Smooth muscle cell (in vitro differentiated cells): Measurements from ENCODE around the gene MPPED2. TPM values are rescaled to one million over a fixed set of nuclear protein-coding genes. Genes with fewer than 3 reads are reported as not detected.

Experiments
- DNase-seq: peaks from one replicate; lab custom pipeline; 2025; ENCODE audit not compliant: unreplicated experiment; lab: John Stamatoyannopoulos, UW
- H2AFZ ChIP-seq: fragments of 200-600 bp; sonication (generic); 2 replicates; pipeline ENCODE4 v1.6.0; 2016; ENCODE audit warnings: antibody characterized with exemption, low read depth, mild to moderate bottlenecking
- H3F3A ChIP-seq: fragments of 200-600 bp; sonication (generic); 2 replicates; pipeline ENCODE4 v1.6.0; 2017; ENCODE audit warnings: antibody characterized with exemption, low read depth
- H3K27ac ChIP-seq: fragments of 200-600 bp; sonication (generic); 2 replicates; pipeline ENCODE4 v1.5.1; 2016; ENCODE audit warnings: low read depth, mild to moderate bottlenecking
- H3K27me3 ChIP-seq: fragments of 200-600 bp; sonication (generic); 2 replicates; pipeline ENCODE4 v1.6.1; 2016; ENCODE audit warnings: low read depth, mild to moderate bottlenecking
- H3K36me3 ChIP-seq: fragments of 200-600 bp; sonication (generic); 2 replicates; pipeline ENCODE4 v1.5.1; 2016; ENCODE audit warnings: low read depth
- H3K4me1 ChIP-seq: fragments of 200-600 bp; sonication (generic); 2 replicates; pipeline ENCODE4 v1.5.1; 2016; ENCODE audit warnings: low read depth
- H3K4me2 ChIP-seq: fragments of 200-600 bp; sonication (generic); 2 replicates; pipeline ENCODE4 v1.6.0; 2016; ENCODE audit warnings: mild to moderate bottlenecking
- H3K4me3 ChIP-seq: fragments of 200-600 bp; sonication (generic); 2 replicates; pipeline ENCODE4 v1.5.1; 2016; ENCODE audit warnings: mild to moderate bottlenecking
- H3K79me2 ChIP-seq: fragments of 200-600 bp; sonication (generic); 2 replicates; pipeline ENCODE4 v1.6.0; 2016; ENCODE audit warnings: low read depth, mild to moderate bottlenecking
- H3K9ac ChIP-seq: fragments of 200-600 bp; sonication (generic); 2 replicates; pipeline ENCODE4 v1.6.0; 2016; ENCODE audit warnings: low read depth
- H3K9me3 ChIP-seq: fragments of 200-600 bp; sonication (generic); replicated peaks from 2 replicates; pipeline ENCODE4 v1.5.1; 2016; ENCODE audit warnings: low read depth
- H4K20me1 ChIP-seq: fragments of 200-600 bp; sonication (generic); 2 replicates; pipeline ENCODE4 v1.6.0; 2016; ENCODE audit warnings: low read depth
- WGBS: methylation state at CpG from one replicate; pipeline ENCODE4 v1.1.7; 2016; ENCODE audit warnings: low lambda C conversion rate; 5-methylcytosine and 5-hydroxymethylcytosine counted together
- polyA plus RNA-seq: library from polyadenylated mRNA; unstranded; fragments of >200 nt; fragmentation: Nextera tagmentation; extraction: Ambion mirVana; gene quantifications from 2 replicates; pipeline ENCODE4 v1.2.1, GENCODE V29; 2016
- total RNA-seq: library from RNA; depleted of rRNA; stranded (reverse); fragments of >200 nt; gene quantifications from 2 replicates; pipeline ENCODE4 v1.2.3, GENCODE V29; 2014
- TF ChIP-seq, protein P1 (sequence below): fragments of 200-600 bp; sonication (generic); IDR thresholded peaks from 2 replicates; pipeline ENCODE4 v1.5.1; 2017; ENCODE audit warnings: borderline replicate concordance, mild to moderate bottlenecking, antibody characterized with exemption; ENCODE audit not compliant: insufficient read depth, poor library complexity, severe bottlenecking

MPPED2 gene
- total and polyA plus RNA-seq, 2 experiments from 2014 or later = 0.82 to 1.4 TPM

DNA sequence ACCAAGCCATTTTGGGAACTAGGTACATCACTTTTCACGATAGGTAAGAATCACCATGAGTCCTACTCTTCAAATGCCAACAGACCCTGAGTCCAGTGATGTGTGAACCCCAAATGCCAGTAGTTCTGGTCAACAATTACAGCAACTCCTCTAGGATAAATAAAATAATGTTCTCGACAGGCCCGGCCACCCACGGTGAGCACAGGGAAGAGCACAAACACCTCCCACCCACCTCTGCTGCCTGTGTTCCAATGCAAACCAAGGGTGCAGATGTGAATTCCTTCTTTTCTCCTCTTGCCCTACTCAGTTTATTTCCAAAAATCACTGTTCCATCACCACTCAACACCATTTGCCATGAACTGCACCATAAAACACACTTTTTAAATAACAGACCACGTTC is 33.3 kb downstream of the MPPED2 start:
- TF ChIP-seq, protein P1, sequence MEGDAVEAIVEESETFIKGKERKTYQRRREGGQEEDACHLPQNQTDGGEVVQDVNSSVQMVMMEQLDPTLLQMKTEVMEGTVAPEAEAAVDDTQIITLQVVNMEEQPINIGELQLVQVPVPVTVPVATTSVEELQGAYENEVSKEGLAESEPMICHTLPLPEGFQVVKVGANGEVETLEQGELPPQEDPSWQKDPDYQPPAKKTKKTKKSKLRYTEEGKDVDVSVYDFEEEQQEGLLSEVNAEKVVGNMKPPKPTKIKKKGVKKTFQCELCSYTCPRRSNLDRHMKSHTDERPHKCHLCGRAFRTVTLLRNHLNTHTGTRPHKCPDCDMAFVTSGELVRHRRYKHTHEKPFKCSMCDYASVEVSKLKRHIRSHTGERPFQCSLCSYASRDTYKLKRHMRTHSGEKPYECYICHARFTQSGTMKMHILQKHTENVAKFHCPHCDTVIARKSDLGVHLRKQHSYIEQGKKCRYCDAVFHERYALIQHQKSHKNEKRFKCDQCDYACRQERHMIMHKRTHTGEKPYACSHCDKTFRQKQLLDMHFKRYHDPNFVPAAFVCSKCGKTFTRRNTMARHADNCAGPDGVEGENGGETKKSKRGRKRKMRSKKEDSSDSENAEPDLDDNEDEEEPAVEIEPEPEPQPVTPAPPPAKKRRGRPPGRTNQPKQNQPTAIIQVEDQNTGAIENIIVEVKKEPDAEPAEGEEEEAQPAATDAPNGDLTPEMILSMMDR = no peak
- no peak overlapping the region for H2AFZ ChIP-seq
- no peaks in the 10 kb centered on the region for H3F3A ChIP-seq
- WGBS = 86% methylated on average over 5 of the region's 5 CpGs
- H3K36me3 ChIP-seq = no peaks in the 10 kb centered on the region
- H3K27me3 ChIP-seq = no peaks in the 10 kb centered on the region
- H3K9ac ChIP-seq = no peak overlapping the region
- H3K79me2 ChIP-seq = no peaks in the 10 kb centered on the region
- no peak for DNase-seq
- H3K9me3 ChIP-seq = no peaks in the 10 kb centered on the region
- no peak overlapping the region for H3K27ac ChIP-seq
- no peak overlapping the region for H3K4me2 ChIP-seq
- H3K4me1 ChIP-seq = no peaks in the 10 kb centered on the region
- H4K20me1 ChIP-seq = no peaks in the 10 kb centered on the region
- H3K4me3 ChIP-seq = no peak overlapping the region

DNA sequence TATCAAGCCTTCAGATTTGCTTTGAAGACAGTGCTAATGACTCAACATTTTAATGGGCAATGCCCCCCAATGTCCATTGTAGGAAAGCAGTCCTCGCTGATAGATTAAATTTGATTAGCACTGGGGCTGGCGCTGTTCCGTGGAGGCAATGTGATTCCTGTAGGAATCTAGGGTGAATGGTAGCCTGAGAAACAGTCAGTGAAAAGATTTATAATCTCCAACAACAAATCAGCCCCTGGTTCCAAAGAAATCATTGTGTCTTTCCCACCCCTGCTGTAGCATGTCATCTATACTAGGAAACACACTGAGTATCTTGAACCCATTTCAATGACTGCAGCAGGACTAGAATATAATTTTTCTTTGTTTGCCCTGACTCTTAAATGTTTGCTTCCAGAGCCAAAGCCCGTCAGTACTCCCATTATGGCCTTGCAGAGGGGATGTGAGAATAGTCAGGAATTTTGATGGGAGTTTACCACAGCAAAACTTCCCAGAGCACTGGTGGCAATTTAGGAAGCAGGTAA is 36.1 kb downstream of the MPPED2 start:
- no peak overlapping the region for H2AFZ ChIP-seq
- TF ChIP-seq, protein P1 = no peak
- H3K4me2 ChIP-seq = no peak overlapping the region
- no peak overlapping the region for H3K4me3 ChIP-seq
- no peaks in the 10 kb centered on the region for H3K27me3 ChIP-seq
- no peak overlapping the region for H3K9ac ChIP-seq
- no peaks in the 10 kb centered on the region for H3K4me1 ChIP-seq
- H3K79me2 ChIP-seq = no peaks in the 10 kb centered on the region
- H3K9me3 ChIP-seq = no peaks in the 10 kb centered on the region
- H4K20me1 ChIP-seq = no peaks in the 10 kb centered on the region
- H3K27ac ChIP-seq = no peak overlapping the region
- H3K36me3 ChIP-seq = no peaks in the 10 kb centered on the region
- H3F3A ChIP-seq = no peaks in the 10 kb centered on the region
- DNase-seq = no peak
- WGBS = 73% methylated on average over 4 of the region's 4 CpGs

DNA sequence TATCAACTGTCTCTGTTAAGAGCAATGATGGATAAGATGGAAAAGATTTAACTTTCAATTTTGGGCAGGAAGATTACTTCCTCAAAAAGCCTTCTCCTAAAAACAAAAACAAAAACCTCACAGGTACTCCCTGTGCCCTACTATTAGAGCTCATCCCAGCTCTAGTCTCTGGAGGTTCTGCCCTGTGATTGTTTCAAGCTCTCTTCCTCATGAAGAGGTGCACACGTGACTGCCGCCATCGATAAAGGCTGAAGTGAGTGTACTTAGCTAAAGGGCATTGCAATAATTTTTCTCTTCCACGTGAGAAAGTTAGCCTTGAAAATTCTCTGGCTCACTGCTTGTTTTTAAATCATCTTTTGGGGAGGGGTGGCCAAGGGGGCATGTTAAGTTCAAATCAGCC is 36.6 kb downstream of the MPPED2 start:
- Histone ChIP-seq H3F3A (no peaks in the 10 kb centered on the region), H2AFZ (no peak overlapping the region), H3K4me3 (no peak overlapping the region), H3K4me1 (no peaks in the 10 kb centered on the region), H3K27ac (no peak overlapping the region), H4K20me1 (no peaks in the 10 kb centered on the region), H3K27me3 (no peaks in the 10 kb centered on the region), H3K79me2 (no peaks in the 10 kb centered on the region), H3K9ac (no peak overlapping the region), H3K4me2 (no peak overlapping the region), H3K36me3 (no peaks in the 10 kb centered on the region), H3K9me3 (no peaks in the 10 kb centered on the region)
- WGBS = 66% methylated on average over 4 of the region's 4 CpGs
- TF ChIP-seq, protein P1 = no peak
- DNase-seq = no peak

DNA sequence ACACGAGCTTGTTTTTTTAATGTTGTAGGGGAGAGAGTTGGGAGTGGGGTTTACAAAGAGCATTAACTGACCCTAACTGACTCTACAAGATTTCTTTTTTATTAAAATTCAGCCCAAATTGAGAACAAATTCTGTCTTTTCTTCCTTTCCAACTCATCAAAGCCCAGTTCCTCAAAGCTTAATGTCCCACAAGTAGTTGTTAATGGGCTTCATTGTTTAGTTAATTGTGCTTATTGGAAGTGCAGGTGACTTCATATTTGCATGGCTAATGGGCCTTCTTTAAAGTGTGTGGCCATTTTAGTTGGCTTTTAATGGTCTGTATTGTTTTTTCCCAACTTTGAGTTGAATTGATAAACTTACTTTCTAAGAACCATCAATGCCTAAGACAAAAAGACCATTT is 39.8 kb downstream of the MPPED2 start:
- Histone ChIP-seq H3F3A (no peaks in the 10 kb centered on the region), H2AFZ (no peak overlapping the region)

More for the DNA sequence above, 39.8 kb downstream of the MPPED2 start:
- Histone ChIP-seq H4K20me1 (no peaks in the 10 kb centered on the region), H3K4me1 (no peaks in the 10 kb centered on the region), H3K4me2 (no peak overlapping the region), H3K27ac (no peak overlapping the region), H3K9ac (no peak overlapping the region), H3K79me2 (no peaks in the 10 kb centered on the region), H3K4me3 (no peak overlapping the region), H3K36me3 (no peaks in the 10 kb centered on the region), H3K27me3 (no peaks in the 10 kb centered on the region), H3K9me3 (no peaks in the 10 kb centered on the region)
- TF ChIP-seq, protein P1 = no peak
- no peak for DNase-seq
- 17% methylated on average over 1 of the region's 1 CpG for whole genome bisulfite sequencing
